ENCODE results near the gene UNK.
A peak's percentile ranks its signal among the peaks of the same experiment; 100 is the strongest.

UNK gene

DNA sequence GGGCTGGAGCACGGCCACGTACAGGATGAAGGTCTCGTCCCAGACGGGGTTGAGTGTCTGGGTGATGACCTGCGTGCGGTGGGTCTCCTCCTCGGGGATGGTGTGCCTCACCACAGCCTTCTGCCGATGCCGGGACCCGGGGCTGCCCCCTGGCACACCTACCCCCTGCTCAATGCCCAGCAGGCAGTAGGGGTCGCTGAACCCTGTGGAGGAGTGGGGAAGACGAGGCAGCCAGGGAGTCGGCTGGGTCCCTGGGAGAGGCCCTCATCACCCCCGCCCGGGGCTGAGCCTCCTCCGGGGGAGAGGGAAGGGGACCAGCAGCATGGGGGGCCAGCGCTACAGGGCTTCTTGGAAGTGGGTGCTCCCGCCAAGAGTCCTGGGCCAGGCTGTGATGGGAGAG lies 57.8 kb downstream of the UNK start:
- no peak overlapping the region for H3K4me2 ChIP-seq (ENCODE audit: low read length)
- H3K4me1 ChIP-seq (ENCODE audit: control insufficient read depth, low read length), result peaks cover 32% of the 10 kb centered on the region
- H3K4me3 ChIP-seq (ENCODE audit: low read length), result no peak overlapping the region
- peaks cover 5% of the 10 kb centered on the region; the same call in 1 of the 2 replicates for H3F3A ChIP-seq (ENCODE audit: control insufficient read depth, insufficient read depth)
- H4K20me1 ChIP-seq (ENCODE audit: control insufficient read depth, insufficient read depth, low read depth, low read length), result no peaks in the 10 kb centered on the region
- TF ChIP-seq EZH2phosphoT487 (IDR thresholded peaks at IDR 0.05; ENCODE audit: borderline replicate concordance, low read length), result no peak
- TF ChIP-seq, protein P1, sequence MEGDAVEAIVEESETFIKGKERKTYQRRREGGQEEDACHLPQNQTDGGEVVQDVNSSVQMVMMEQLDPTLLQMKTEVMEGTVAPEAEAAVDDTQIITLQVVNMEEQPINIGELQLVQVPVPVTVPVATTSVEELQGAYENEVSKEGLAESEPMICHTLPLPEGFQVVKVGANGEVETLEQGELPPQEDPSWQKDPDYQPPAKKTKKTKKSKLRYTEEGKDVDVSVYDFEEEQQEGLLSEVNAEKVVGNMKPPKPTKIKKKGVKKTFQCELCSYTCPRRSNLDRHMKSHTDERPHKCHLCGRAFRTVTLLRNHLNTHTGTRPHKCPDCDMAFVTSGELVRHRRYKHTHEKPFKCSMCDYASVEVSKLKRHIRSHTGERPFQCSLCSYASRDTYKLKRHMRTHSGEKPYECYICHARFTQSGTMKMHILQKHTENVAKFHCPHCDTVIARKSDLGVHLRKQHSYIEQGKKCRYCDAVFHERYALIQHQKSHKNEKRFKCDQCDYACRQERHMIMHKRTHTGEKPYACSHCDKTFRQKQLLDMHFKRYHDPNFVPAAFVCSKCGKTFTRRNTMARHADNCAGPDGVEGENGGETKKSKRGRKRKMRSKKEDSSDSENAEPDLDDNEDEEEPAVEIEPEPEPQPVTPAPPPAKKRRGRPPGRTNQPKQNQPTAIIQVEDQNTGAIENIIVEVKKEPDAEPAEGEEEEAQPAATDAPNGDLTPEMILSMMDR (IDR thresholded peaks at IDR 0.05; ENCODE audit: low read depth, low read length, poor library complexity, severe bottlenecking), result no peak
- H3K9me2 ChIP-seq (replicated peaks; ENCODE audit: control insufficient read depth, low read length), result no peaks in the 10 kb centered on the region
- no peaks in the 10 kb centered on the region for H3K27me3 ChIP-seq (ENCODE audit: control insufficient read depth, low read length)
- H3K79me2 ChIP-seq (ENCODE audit: control insufficient read depth, low read length), result no peaks in the 10 kb centered on the region
- no peaks in the 10 kb centered on the region for H3K9me3 ChIP-seq (ENCODE audit: control insufficient read depth, insufficient read depth, low read length)
- peaks cover 17% of the 10 kb centered on the region for H3K36me3 ChIP-seq (ENCODE audit: control insufficient read depth, low read length)
- no peak overlapping the region for H3K27ac ChIP-seq (ENCODE audit: low read depth, low read length)

DNA sequence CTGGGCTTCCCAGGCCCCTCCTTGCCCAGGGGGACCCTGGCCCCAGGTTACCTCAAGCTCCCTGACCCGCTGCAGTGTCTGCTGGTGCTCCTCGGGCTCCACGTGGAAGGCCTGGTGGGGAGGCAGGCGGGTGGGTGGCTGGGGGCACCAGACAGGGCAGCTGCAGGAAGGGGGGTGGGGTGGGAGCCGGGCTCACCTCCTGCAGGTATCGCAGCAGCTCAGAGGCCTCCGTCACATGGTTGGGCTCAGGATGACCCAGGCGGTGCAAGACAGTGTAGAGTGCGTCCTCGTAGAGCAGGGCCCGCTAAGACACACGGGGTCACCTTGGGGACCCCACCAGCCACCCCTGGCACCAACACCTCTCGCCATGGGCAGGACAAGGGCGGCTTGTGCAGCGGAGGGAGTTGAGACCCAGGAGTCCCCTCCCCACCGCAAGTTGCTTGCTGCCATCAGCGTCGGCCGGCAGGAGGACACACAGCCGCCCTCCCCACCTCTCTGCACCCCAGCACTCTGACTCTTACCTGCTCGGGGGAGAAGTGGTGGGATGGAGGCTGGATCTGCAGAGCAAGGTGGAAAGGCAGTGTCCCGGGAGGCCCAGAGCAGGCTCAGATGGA lies 58.5 kb downstream of the UNK start:
- no peak for TF ChIP-seq EZH2phosphoT487 (IDR thresholded peaks at IDR 0.05; ENCODE audit: borderline replicate concordance, low read length)
- TF ChIP-seq, protein P1 (IDR thresholded peaks at IDR 0.05; ENCODE audit: low read depth, low read length, poor library complexity, severe bottlenecking), result no peak
- Histone ChIP-seq H3K9me2 (replicated peaks; ENCODE audit: control insufficient read depth, low read length) (no peaks in the 10 kb centered on the region), H3K4me3 (ENCODE audit: low read length) (peak overlapping the region; percentile 79), H3K9me3 (ENCODE audit: control insufficient read depth, insufficient read depth, low read length) (no peaks in the 10 kb centered on the region), H3F3A (ENCODE audit: control insufficient read depth, insufficient read depth) (peaks cover 5% of the 10 kb centered on the region; the same call in 1 of the 2 replicates), H4K20me1 (ENCODE audit: control insufficient read depth, insufficient read depth, low read depth, low read length) (no peaks in the 10 kb centered on the region), H3K36me3 (ENCODE audit: control insufficient read depth, low read length) (peaks cover 24% of the 10 kb centered on the region), H3K4me2 (ENCODE audit: low read length) (peak overlapping the region; percentile 96), H3K79me2 (ENCODE audit: control insufficient read depth, low read length) (no peaks in the 10 kb centered on the region), H3K4me1 (ENCODE audit: control insufficient read depth, low read length) (peaks cover 32% of the 10 kb centered on the region), H3K27me3 (ENCODE audit: control insufficient read depth, low read length) (no peaks in the 10 kb centered on the region), H3K27ac (ENCODE audit: low read depth, low read length) (no peak overlapping the region)

GRCh38 chr17:75843577-75844529 lies 59.2 kb downstream of the UNK start, which contains the start of gene UNC13D:
UNC13D (minus strand) TSS chr17:75844404; CDS start chr17:75844337, 67 bp downstream.
- H3K4me2 ChIP-seq (ENCODE audit: low read length), result peak within 1 kb of the TSS; percentile 96
- peak within 1 kb of the TSS; percentile 79 for H3K4me3 ChIP-seq (ENCODE audit: low read length)

More at GRCh38 chr17:75843577-75844529, 59.2 kb downstream of the UNK start, which contains the start of gene UNC13D:
- H3K9me3 ChIP-seq (ENCODE audit: control insufficient read depth, insufficient read depth, low read length), result no peaks in the 10 kb centered on the region
- H3K27me3 ChIP-seq (ENCODE audit: control insufficient read depth, low read length), result no peaks in the 10 kb centered on the region
- no peaks in the 10 kb centered on the region for H4K20me1 ChIP-seq (ENCODE audit: control insufficient read depth, insufficient read depth, low read depth, low read length)
- H3F3A ChIP-seq (ENCODE audit: control insufficient read depth, insufficient read depth), result peaks cover 5% of the 10 kb centered on the region; the same call in 1 of the 2 replicates
- H3K9me2 ChIP-seq (replicated peaks; ENCODE audit: control insufficient read depth, low read length), result no peaks in the 10 kb centered on the region
- no peak for TF ChIP-seq EZH2phosphoT487 (IDR thresholded peaks at IDR 0.05; ENCODE audit: borderline replicate concordance, low read length)
- TF ChIP-seq, protein P1 (IDR thresholded peaks at IDR 0.05; ENCODE audit: low read depth, low read length, poor library complexity, severe bottlenecking), result no peak
- H3K36me3 ChIP-seq (ENCODE audit: control insufficient read depth, low read length), result peaks cover 31% of the 10 kb centered on the region
- H3K27ac ChIP-seq (ENCODE audit: low read depth, low read length), result peak within 1 kb of the TSS; percentile 57
- H3K79me2 ChIP-seq (ENCODE audit: control insufficient read depth, low read length), result no peaks in the 10 kb centered on the region
- peaks cover 37% of the 10 kb centered on the region for H3K4me1 ChIP-seq (ENCODE audit: control insufficient read depth, low read length)

Data from DOHH2 (cell line).